DOHH2 (cell line): ENCODE measurements around the gene CCDC149.

ENCODE experiments used
- EZH2phosphoT487 ChIP-seq: fragments of 200-600 bp; sonication (generic); IDR thresholded peaks from 2 replicates; pipeline ENCODE4 v1.6.1; 2017; ENCODE audit warnings: borderline replicate concordance, mild to moderate bottlenecking, antibody characterized with exemption, low read length, moderate library complexity, mixed read lengths
- TF ChIP-seq, protein P1 (sequence below): fragments of 200-600 bp; sonication (generic); IDR thresholded peaks from one replicate; pipeline ENCODE4 v1.5.1; 2014; ENCODE audit warnings: antibody characterized with exemption, mild to moderate bottlenecking, low read depth, low read length; ENCODE audit not compliant: poor library complexity, severe bottlenecking

GRCh38 chr4:24935856-24936255 lies 23.0 kb upstream of the CCDC149 start:
- TF ChIP-seq, protein P1, sequence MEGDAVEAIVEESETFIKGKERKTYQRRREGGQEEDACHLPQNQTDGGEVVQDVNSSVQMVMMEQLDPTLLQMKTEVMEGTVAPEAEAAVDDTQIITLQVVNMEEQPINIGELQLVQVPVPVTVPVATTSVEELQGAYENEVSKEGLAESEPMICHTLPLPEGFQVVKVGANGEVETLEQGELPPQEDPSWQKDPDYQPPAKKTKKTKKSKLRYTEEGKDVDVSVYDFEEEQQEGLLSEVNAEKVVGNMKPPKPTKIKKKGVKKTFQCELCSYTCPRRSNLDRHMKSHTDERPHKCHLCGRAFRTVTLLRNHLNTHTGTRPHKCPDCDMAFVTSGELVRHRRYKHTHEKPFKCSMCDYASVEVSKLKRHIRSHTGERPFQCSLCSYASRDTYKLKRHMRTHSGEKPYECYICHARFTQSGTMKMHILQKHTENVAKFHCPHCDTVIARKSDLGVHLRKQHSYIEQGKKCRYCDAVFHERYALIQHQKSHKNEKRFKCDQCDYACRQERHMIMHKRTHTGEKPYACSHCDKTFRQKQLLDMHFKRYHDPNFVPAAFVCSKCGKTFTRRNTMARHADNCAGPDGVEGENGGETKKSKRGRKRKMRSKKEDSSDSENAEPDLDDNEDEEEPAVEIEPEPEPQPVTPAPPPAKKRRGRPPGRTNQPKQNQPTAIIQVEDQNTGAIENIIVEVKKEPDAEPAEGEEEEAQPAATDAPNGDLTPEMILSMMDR: no peak
- TF ChIP-seq EZH2phosphoT487: no peak
